Measurements from ENCODE around the gene NKIRAS1. TPM values are rescaled to one million over a fixed set of nuclear protein-coding genes. Genes with fewer than 3 reads are reported as not detected.

Gene NKIRAS1
- total and polyA plus RNA-seq, 2 donors (not counting 1 experiment from before 2014, with no cell fraction given): 1.6 to 4.7 TPM

DNA sequence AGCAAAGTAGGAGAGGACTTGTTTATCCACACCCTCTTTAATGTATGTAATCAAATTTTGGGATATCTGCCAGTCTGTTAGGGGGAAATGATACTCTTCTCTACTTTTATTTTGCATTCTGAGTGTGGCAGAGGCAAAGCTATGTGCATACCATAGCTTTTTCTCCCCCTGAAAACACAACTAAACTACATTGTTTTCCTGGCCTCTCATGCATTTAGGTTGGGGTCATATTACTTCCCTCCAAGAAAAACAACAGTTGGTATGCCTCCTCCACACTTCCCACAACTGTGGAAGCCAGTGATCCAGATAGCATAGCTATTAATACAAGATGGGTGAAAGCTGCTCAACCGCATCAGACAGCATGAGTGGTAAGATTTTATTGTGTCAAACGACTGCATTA is 7.0 kb upstream of the NKIRAS1 start:
- ChIA-PET POLR2A (interaction anchor here (0.6 kb wide), 1 partner anchor 117 kb away, joined by 3 read pairs; no protein-coding TSS in a partner anchor), CTCF (interaction anchor here (1.9 kb wide), 1 partner anchor 14 kb away, joined by 4 read pairs; no protein-coding TSS in a partner anchor)
- TF ChIP-seq, protein P1, sequence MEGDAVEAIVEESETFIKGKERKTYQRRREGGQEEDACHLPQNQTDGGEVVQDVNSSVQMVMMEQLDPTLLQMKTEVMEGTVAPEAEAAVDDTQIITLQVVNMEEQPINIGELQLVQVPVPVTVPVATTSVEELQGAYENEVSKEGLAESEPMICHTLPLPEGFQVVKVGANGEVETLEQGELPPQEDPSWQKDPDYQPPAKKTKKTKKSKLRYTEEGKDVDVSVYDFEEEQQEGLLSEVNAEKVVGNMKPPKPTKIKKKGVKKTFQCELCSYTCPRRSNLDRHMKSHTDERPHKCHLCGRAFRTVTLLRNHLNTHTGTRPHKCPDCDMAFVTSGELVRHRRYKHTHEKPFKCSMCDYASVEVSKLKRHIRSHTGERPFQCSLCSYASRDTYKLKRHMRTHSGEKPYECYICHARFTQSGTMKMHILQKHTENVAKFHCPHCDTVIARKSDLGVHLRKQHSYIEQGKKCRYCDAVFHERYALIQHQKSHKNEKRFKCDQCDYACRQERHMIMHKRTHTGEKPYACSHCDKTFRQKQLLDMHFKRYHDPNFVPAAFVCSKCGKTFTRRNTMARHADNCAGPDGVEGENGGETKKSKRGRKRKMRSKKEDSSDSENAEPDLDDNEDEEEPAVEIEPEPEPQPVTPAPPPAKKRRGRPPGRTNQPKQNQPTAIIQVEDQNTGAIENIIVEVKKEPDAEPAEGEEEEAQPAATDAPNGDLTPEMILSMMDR (IDR thresholded peaks at IDR 0.05): no peak
- no peak for TF ChIP-seq EZH2 (IDR thresholded peaks at IDR 0.05; ENCODE audit: borderline replicate concordance, insufficient read depth, low read depth, low read length, poor library complexity, severe bottlenecking)
- DNase-seq: no peak
- Mint-ChIP-seq H3K4me1 (peaks cover 20% of the 10 kb centered on the region), H3K27ac (no peak overlapping the region), H3K9me3 (ENCODE audit: insufficient read depth) (no peaks in the 10 kb centered on the region), H3K4me3 (no peak overlapping the region), H3K27me3 (no peaks in the 10 kb centered on the region)
- no peak overlapping the region for H3K9ac ChIP-seq (ENCODE audit: low read length)
- H3K79me2 ChIP-seq (ENCODE audit: control insufficient read depth, insufficient read depth, low read length): no peaks in the 10 kb centered on the region
- no peaks in the 10 kb centered on the region for H3K9me3 ChIP-seq (ENCODE audit: control extremely low read depth in 1 of 3, control insufficient read depth in 2 of 3, insufficient read depth in 1 of 3, low read length in 2 of 3)
- peaks cover 17 to 18% of the 10 kb centered on the region in 2 donors for H3K4me1 ChIP-seq (ENCODE audit: control insufficient read depth in 2 of 2, insufficient read depth in 2 of 2, low read length in 2 of 2)
- H3K36me3 ChIP-seq (replicated peaks in 1 of 2; ENCODE audit: control extremely low read depth in 1 of 2, control insufficient read depth in 1 of 2, extremely low read depth in 1 of 2, insufficient read depth in 2 of 2, low read length in 1 of 2): peaks cover 4 to 36% of the 10 kb centered on the region in 2 experiments
- intact Hi-C loops (cut with micrococcal nuclease): no loop called here
- H2AFZ ChIP-seq (ENCODE audit: insufficient read depth, low read depth, low read length, poor library complexity, severe bottlenecking): no peak overlapping the region
- no peak overlapping the region for H3K27ac ChIP-seq (ENCODE audit: low read length in 2 of 2)
- H3K4me2 ChIP-seq (replicated peaks; ENCODE audit: low read depth, low read length, poor library complexity, severe bottlenecking): no peak overlapping the region
- no CpG with 5 or more reads among the region's 2 CpGs for WGBS (ENCODE audit: insufficient coverage)
- peaks cover 21% of the 10 kb centered on the region for H4K20me1 ChIP-seq (ENCODE audit: control insufficient read depth, insufficient read depth, low read length, poor library complexity, severe bottlenecking)
- H3K27me3 ChIP-seq (replicated peaks in 1 of 4; ENCODE audit: control extremely low read depth in 1 of 4, control insufficient read depth in 3 of 4, insufficient read depth in 4 of 4, low read length in 3 of 4): no peaks in the 10 kb centered on the region
- ATAC-seq (ENCODE audit: low read depth): no peak
- H3K4me3 ChIP-seq (ENCODE audit: control extremely low read depth in 1 of 5, extremely low read depth in 1 of 5, insufficient read depth in 1 of 5, low read depth in 2 of 5, low read length in 4 of 5): no peak overlapping the region

DNA sequence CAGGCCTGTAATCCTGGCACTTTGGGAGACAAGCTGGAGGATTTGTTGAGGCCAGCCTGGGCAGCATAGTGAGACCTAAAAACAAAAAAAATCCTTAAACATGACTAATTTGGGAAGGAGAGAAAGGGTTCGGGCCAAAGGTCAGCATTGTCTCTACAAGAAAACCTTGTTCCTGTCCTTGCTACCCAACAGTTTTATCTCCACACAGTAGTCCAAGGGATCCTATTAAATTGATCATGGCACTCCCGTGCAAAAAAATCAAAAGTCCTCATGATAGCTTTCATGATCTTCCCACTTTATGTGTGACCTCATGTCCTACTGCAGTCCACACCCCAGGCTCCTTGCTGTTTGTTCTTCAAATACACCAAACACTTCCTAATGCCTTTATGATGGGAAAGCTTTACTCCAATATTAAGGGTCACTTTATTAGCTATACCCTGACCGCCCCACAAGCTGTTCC is 4.3 kb upstream of the NKIRAS1 start:
- Mint-ChIP-seq H3K9me3 (ENCODE audit: insufficient read depth) (no peaks in the 10 kb centered on the region), H3K27me3 (no peaks in the 10 kb centered on the region), H3K4me1 (peaks cover 40% of the 10 kb centered on the region), H3K27ac (no peak overlapping the region), H3K4me3 (no peak overlapping the region)
- no peak overlapping the region for H3K4me2 ChIP-seq (replicated peaks; ENCODE audit: low read depth, low read length, poor library complexity, severe bottlenecking)
- POLR2A ChIA-PET: interaction anchor here (0.6 to 1.0 kb wide), 2 partner anchors 9 to 783 kb away, joined by 3 to 4 read pairs; no protein-coding TSS in a partner anchor
- no peak overlapping the region for H2AFZ ChIP-seq (ENCODE audit: insufficient read depth, low read depth, low read length, poor library complexity, severe bottlenecking)
- H3K4me3 ChIP-seq (ENCODE audit: control extremely low read depth in 1 of 5, extremely low read depth in 1 of 5, insufficient read depth in 1 of 5, low read depth in 2 of 5, low read length in 4 of 5): no peak overlapping the region
- ATAC-seq (ENCODE audit: low read depth) (no peak), DNase-seq (no peak)
- WGBS (ENCODE audit: insufficient coverage): 100% methylated on average over 1 of the region's 3 CpGs
- H4K20me1 ChIP-seq (ENCODE audit: control insufficient read depth, insufficient read depth, low read length, poor library complexity, severe bottlenecking): peaks cover 39% of the 10 kb centered on the region
- peak overlapping the region in 1 of 2 donors; percentile 27 for H3K27ac ChIP-seq (ENCODE audit: low read length in 2 of 2)
- H3K4me1 ChIP-seq (ENCODE audit: control insufficient read depth in 2 of 2, insufficient read depth in 2 of 2, low read length in 2 of 2): peaks cover 28 to 29% of the 10 kb centered on the region in 2 donors
- peaks cover 5 to 48% of the 10 kb centered on the region in 2 experiments for H3K36me3 ChIP-seq (replicated peaks in 1 of 2; ENCODE audit: control extremely low read depth in 1 of 2, control insufficient read depth in 1 of 2, extremely low read depth in 1 of 2, insufficient read depth in 2 of 2, low read length in 1 of 2)
- no peaks in the 10 kb centered on the region for H3K27me3 ChIP-seq (replicated peaks in 1 of 4; ENCODE audit: control extremely low read depth in 1 of 4, control insufficient read depth in 3 of 4, insufficient read depth in 4 of 4, low read length in 3 of 4)
- CTCF ChIA-PET: no interaction called here
- peaks cover 19% of the 10 kb centered on the region for H3K79me2 ChIP-seq (ENCODE audit: control insufficient read depth, insufficient read depth, low read length)
- H3K9me3 ChIP-seq (ENCODE audit: control extremely low read depth in 1 of 3, control insufficient read depth in 2 of 3, insufficient read depth in 1 of 3, low read length in 2 of 3): no peaks in the 10 kb centered on the region
- intact Hi-C loops (cut with micrococcal nuclease): no loop called here
- TF ChIP-seq, protein P1 (IDR thresholded peaks at IDR 0.05): no peak
- TF ChIP-seq EZH2 (IDR thresholded peaks at IDR 0.05; ENCODE audit: borderline replicate concordance, insufficient read depth, low read depth, low read length, poor library complexity, severe bottlenecking): no peak
- H3K9ac ChIP-seq (ENCODE audit: low read length): no peak overlapping the region

Data from B cell (primary cell).